HT1080 (cell line): Measurements from ENCODE around the gene PPM1B. TPM values are rescaled to one million over a fixed set of nuclear protein-coding genes. Genes with fewer than 3 reads are reported as not detected.
"Not testable (repeated sequence)": the region's sequence is repeated elsewhere in the genome, so short reads cannot be mapped to it uniquely, and the experiment has no call there.

Source experiments
- DNase-seq: peaks from one replicate; pipeline ENCODE4 v3.0.0-alpha.2; 2015; ENCODE audit warnings: low read depth
- total RNA-seq: library from RNA; depleted of rRNA; stranded (reverse); fragments of >200 nt; shearing (Covaris generic); gene quantifications from 2 replicates; pipeline ENCODE4 v1.2.3, GENCODE V29; 2014

The PPM1B gene
- total RNA-seq, 1 experiment from 2014 or later = 22.6 TPM

DNA sequence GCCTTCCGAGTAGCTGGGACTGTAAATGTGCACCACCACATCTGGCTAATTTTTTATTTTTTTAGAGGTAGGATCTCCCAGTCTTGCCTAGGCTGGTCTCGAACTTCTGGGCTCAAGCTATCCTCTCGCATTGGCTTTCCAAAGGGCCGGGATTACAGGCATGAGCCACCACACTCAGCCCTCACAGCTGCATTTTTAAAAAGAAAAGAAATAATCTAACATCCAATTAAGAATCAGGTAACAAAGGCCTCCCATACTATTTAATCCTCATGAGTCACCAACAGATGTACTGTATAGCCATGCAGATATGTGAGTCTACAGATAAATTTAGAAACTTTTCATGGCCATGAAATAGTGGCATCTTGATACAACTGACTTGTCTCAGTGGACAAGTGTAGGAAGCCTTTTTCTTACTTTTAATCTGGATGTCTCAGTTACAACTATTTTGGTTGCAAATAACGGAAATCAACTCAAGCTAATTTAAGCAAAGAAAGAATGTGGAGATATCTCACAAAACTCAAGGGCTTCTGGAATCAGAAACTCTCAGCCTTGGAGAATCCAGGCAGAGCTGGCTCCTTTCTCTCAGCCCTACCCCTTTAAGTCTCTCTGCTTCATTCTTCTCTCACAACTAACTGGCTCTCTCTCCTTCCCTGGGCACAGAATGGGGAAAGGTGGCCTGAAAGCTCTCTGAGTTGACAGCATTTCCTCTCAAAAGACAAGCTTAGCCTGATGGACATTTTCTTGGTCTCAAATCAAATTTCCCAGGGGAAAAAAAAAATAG, 12.8 kb upstream of the PPM1B start:
- DNase-seq = peak; percentile 75

DNA sequence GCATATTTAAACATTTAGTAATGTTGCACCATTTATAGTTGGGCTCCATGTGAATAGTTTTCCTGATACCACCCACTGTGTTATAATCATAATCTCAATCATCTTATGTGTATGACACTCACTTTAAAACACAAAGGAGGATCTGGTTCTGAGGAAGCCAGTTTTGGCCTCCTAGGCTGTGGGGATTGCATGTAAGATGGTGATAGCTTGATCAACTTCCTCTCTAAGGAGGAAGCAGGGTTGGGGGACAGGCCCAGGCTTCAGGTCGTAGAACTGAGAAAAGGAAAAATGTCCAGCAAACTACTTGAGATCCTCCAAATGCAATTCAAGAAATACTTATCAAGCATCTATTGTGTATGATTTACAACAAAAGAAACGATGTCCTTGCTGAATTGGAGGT, 4.9 kb upstream of the PPM1B start:
- no peak for DNase-seq

DNA sequence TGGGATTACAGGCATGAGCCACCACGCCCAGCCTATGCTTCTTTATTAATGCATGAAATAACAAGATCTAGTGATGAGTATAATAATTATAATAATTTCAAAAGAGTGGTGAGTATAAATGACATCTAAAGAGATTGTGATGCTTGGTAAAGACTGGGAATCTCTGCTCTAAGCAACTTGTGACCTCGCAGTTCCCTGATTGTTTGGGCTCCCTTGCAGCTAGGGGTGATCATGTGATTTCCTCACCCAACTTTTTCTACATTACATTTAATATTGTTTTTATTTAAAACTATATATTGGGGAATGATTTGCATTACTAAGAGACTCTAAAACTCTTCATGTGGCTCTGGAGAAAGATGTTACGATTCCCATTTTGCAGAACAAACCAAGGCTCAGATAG, 4.1 kb upstream of the PPM1B start:
- no peak for DNase-seq

DNA sequence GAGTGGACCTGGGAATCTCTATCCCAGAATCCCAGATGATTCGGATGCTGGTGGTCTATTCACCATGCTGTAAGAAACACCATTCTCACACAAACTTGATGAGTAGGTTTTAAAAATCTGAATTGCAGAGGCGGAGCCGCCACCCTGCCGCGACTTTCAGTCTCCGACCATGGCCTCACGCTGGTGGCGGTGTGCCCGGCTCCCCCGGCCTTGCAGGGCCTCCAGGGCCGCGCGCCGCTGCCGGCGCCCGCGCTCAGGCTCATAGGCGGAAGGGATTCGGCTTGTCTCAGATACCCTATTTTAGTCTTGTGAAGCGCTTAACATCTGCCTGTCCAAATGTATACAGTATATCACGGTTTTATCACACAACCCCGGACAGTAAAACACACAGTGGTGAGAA, 2.6 kb upstream of the PPM1B start:
- no peak for DNase-seq

DNA sequence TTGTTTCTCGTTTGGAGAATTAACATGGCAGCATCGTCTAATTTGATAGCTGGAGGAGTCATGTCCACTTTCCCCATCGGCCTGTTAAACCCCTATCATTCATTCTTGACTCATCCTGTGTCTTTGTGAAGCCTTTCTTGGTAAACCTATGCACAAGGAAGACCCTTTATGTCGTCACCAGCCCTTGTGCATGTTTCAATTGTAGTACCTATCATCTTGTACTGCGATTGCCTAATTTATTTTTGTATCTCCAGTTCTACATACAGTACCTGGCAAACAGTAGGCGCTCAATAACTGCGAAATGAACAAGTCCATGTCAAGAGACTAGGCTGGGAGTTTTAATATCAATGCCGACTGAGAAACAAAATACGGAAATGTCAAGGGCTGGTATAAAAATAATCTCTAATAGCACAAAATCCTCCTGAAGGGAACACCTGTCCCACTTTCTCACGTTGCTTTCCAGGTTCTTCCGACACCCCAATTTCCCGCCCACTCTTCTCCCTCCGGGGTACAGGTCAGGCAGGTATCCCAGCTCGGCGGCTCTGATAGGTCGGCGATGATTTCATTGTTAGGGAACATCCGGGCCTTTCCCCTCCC, 1.3 kb upstream of the PPM1B start:
- no peak for DNase-seq

DNA sequence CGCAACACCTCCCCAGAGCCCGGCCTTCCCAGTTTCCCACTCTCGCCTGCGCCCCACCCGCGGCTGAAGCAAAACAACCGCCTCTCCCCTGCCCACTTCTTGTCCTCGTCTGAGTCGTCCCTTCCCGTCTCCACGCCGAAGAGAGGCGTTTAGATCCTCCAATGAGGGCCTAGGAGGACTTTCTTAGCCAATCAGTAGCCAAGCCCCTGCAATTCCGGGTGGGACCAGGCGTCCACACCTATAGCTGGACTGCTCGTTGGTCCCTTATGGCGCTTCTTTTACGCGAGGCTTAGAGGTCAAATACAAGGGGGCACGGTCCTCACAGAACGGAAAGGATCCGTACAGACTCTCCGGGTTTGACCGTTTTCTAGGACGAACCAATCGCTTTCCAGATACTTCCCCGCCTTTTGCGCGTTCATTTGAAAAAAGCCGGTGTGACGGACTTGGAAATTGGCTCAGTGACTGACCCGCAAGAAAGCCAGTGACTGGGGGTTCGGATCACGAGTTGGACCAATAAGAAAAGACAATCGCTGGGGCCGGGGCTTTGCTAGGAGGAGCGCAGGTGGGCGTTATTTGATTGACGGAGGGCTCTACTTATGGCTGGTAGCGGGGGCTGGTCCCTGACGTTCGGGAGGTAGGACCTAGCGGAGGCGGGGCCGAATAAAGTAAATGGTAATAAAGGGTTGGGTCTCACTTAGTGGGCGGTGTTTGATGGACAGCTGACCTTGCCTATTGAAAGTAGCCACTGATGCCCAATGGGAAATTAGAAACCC, 581 bp upstream of the PPM1B start:
- DNase-seq = peak; percentile 100

DNA sequence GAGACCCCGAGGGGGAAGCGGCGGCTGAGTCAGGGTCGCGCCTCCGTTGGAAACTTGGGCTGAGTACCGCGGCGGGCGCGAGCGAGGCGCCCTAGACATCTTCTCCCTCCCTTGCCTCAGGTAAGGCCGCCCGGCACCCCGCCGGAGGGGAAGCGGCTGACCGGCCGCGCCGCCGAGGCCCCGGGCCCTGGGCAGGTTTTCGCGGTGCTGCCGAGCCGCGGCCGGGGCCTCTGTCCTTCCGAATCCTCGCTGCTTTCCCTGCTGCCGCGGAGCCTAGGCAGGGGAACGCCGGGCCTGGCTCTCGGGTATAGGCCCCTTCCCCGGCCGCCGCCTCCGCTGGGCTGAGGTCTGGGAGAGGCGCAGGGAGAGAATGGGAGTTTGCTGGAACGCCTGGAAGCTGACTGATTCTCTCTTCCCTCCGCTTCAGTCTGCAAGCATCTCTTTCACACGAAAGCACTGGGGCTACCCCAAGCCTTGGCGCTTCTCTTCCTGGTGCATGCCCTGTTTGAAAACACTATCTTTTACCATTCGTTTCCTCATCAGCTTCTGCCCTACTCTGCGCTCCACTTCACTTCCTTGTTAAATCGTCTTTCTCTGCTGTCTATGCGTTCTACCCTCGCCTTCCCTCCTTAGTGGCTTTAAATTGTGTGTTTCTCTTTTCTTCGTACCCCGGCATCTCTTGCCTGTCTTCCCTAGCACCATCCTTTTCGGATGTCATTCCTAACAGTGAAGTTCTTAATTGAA, 652 bp downstream of the PPM1B start:
- peak; percentile 42 for DNase-seq

DNA sequence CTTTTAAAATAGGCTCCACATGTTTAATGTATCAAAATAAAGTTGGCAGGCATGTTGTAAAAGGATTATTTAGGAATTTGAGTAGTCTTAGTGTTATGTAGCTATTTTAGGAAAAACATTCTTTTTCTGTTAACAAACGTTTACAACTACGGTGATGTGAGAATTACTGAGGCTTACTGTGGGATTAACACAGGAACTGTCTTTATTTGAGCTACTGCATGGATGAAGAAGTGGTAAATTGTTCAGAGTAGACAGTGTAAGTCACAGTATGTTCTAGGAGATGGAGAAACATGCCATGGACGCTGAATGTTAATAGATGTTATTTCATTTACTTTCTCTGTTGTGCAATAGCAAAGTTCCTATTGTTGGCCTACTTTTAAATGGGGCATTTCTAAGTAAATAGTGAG, 1.6 kb downstream of the PPM1B start:
- DNase-seq = no peak

DNA sequence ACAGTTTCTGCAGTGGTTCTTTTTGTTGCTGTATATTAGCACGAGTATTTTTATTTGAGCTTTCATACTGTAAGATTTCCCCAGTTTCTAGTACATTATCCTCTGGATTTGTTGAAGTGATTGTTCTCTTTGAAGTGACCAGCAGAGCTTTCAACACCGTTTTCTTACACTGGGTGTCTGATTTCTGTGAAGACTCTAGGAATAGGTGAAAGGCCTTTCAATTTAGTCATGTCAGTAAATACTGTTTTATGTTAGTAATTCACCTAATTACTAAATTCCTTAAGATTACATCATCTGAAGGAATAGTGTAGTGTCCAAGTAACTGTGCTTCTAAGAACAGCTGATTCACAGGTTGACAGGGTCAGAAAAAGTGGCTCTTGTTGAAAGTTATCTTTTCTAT, 2.3 kb downstream of the PPM1B start:
- peak; percentile 30 for DNase-seq

DNA sequence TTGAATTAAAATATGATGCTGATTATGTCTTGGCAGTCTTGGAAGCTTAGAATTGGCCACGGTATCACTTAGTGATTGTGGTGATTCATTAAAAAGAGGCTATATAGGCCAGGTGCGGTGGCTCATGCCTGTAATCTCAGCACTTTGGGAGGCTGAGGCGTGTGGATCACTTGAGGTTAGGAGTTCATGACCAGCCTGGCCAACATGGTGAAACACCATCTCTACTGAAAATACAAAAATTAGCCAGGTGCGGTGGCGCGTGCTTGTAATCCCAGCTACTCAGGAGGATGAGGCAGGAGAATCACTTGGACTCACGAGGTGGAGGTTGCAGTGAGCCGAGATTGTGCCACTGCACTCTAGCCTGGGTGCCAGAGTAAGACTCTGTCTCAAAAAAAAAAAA, 2.8 kb downstream of the PPM1B start:
- not testable (repeated sequence) for DNase-seq

DNA sequence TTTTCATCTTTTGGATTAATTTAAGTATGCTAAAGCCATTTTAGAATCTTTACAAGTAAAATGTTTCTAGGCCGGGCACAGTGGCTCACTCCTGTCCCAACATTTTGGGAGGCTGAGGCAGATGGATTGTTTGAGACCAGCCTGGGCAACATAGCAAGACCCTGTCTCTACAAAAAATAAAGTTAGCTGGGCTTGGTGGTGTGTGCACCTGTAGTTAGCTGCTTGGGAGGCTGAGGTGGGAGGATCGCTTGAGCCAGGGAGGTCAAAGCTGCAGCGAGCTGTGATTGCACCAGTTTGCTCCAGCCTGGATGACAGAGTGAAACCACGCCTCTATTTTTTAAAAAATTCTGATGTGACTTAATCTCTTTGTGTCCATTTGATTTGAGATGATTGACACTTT, 3.9 kb downstream of the PPM1B start:
- DNase-seq = no peak

DNA sequence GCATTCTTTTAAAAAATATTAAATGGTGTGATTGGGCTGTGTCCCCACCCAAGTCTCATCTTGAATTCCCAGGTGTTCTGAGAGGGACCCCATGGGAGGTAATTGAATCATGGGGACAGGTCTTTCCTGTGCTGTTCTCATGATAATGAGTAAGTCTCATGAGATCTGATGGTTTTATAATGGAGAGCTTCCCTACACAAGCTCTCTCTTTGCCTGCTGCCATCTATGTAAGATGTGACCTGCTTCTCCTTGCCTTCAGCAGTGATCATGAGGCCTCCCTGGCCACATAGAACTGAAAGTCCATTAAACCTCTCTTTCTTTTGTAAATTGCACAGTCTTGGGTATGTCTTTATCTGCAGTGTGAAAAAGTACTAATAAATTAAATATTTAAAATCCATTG, 10.3 kb downstream of the PPM1B start:
- no peak for DNase-seq

DNA sequence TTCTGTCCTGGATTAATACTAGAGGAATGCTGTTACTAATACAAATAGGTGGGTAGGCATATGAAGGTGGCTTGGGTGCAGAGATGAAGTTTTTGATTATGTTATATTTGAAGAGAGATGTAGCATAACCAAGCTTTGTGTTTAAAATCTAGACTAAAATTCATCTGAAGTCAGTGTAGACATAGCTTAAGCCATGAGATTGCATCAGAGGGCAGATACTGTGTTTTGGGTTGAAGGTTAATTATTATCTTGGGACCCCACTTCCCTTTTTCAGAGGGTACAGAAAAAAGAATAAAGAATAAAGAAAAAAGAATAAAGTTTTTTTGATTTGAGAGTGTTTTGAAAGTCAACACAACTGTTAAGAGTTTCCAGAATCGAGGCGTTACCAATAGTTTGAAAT, 13.0 kb downstream of the PPM1B start:
- no peak for DNase-seq

DNA sequence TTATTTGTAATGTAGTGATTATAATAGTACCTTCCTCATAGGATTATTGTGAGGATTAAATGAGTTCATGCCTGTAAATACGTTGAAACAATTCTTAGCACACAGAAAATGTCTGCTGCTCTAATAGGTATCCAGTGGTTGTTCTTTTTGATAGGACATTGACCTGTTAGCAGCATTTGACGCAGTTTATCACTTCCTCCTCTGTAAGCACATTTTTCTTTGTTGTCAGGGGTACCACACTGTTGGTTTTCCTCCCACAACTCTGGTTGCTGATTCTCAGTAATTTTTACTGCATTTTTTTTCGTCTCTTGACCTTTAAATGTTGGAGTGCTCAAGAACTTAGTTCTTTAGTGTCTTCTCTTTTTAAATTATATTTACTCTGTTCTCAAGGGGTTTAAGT, 15.4 kb downstream of the PPM1B start:
- DNase-seq = no peak

DNA sequence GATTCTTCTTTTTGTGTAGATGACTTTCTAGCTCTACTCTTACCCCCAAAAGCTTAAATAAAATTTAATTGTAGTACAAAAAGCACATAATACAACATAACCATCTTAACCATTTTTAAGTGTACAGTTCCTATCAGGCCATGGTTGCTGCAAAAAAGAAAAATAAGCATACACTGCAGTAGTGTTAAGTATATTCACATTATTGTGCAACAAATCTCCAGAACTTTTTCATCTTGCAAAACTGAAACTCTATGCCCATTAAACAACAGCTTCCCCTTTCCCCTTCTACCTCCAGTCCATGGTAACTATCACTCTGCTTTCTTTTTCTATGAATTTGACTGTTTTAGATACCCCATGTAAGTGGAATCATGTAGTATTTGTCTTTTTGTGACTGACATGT, 18.1 kb downstream of the PPM1B start:
- DNase-seq = no peak

DNA sequence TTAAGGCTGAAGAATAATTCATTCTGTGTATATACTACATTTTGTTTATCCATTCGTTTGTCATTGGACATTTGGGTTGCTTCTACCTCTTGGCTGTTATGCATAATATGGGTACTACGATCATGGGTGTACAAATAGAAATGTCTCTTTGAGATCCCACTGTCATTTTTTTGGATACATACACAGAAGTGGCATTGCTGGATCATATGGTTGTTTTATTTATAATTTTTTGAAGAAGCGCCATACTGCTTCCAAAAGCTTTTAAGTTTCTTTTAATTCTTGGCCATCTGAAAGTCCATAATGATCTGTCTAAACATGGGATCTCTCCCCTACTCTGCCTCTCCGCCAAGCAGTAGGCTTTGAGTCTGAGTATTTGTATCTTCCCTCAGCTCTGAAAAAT, 18.6 kb downstream of the PPM1B start:
- no peak for DNase-seq

DNA sequence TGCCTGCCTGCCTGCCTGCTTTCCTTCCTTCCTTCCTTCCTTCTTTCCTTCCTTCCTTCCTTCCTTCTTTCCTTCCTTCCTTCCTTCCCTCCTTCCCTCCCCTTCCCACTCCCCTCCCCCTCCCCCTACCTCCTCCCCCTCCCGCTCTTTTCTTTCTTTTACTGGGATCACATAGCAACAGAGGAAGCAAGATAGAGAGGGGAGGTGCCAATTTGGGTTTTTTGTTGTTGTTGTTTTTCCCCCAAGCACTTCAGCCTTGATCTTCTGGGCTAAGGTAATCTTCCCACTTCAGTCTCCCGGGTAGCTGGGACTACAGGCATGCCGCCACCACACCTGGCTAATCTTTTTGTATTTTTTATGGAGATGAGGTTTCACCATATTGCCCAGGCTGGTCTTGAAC, 20.0 kb downstream of the PPM1B start:
- DNase-seq = no peak

DNA sequence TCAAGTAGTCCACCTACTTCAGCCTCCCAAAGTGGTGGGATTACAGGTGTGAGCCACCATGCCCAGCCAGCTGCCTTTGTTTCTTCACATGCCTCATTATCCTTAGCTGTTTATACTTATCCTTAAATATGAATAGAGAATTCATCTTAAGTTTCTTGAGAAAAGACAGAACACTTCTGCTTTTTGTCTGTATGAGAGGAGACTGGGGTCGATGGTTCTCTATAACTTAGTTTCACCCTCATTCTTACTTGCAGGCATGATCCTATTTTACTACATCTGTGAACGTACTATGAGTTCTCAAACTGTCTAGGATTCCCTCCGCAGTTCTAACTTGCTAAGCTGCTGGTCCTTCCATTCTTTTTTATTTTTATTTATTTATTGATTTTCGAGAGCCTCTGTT, 20.4 kb downstream of the PPM1B start:
- no peak for DNase-seq

DNA sequence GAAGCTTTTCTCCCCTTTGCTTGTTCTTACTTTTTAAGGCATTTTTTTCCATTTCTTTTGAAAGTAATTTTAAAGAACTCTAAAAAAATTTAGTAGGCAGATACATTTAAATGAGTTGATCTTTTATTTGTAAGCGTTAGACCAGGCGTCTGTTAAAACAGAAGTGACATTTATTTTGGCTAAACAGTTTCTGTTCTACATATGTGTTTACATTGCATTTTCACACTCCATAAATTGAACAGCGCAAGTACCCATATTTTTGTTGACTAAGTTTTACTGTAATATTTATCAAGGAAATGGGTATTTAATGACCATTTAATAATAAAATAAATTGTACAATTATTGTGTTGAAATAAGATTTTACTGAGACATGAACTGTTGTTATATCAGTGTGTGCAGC, 21.9 kb downstream of the PPM1B start:
- no peak for DNase-seq

DNA sequence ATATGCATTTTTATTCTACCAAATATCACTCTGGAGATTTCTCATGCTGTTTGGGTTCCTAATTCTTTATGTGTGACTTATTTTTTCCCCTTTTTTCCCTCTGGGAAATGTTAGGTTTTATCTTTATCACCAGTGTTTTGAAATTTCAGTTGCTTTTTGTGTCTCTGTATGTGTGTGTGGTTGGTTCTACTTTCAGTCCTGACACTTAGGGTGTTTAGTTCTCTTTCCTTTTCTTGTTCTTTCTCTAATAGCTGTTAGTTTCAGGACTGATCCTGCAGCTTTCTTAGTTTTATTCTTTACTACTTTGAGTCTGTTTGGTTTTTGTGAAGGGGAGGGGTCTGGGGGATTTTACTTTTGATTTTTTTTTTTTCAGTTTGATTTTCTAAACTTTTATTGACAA, 23.1 kb downstream of the PPM1B start:
- no peak for DNase-seq

DNA sequence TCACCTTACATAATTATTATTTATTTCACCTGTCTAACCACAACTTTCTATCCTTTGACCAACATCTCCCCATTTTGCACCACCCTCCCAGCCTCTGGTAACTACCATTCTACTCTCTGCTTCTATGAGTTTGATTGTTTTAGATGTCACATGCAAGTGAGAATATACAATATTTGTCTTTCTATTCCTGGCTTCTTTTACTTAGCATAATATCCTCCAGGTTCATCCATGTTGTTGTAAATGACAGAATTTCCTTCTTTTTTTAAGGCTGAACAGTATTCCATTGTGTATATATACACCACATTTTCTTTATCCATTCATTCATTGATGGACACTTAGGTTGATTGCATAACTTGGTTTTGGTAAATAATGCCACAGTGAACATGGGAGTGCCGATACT, 24.0 kb downstream of the PPM1B start:
- no peak for DNase-seq

DNA sequence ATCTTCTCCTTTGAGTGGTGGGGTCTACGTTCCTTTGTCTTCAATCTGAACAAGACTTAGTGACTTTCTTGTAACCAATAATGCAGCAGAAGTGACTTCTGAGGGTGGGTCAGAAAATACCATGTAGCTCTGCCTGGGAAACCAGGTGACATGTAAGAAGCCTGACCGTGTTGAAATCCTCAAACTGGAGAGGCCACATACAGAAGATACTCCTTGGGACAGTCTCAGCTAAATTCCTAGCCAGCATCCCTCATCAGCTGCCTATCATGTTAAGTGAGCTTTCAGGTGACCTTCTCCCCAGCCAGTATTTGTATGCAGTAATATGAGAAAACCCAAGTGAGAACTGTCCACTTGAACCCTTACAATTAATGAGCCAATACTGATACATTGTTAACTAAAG, 27.0 kb downstream of the PPM1B start:
- DNase-seq = no peak
